Brain microvascular endothelial cell (primary cell): ENCODE results near the gene NCAPD2.

Experiments used
- DNase-seq: peaks from one replicate; pipeline ENCODE4 v3.0.0-alpha.2; 2020
- H3K27ac ChIP-seq: fragments of 250-450 bp; sonication (Bioruptor Pico); 2 replicates; pipeline ENCODE4 v1.5.1; 2020; ENCODE audit warnings: mild to moderate bottlenecking, moderate library complexity
- H3K27me3 ChIP-seq: fragments of 250-450 bp; sonication (Bioruptor Pico); replicated peaks from 2 replicates; pipeline ENCODE4 v1.5.1; 2020; ENCODE audit warnings: mild to moderate bottlenecking
- H3K36me3 ChIP-seq: fragments of 250-450 bp; sonication (Bioruptor Pico); replicated peaks from 2 replicates; pipeline ENCODE4 v1.5.1; 2020; ENCODE audit warnings: mild to moderate bottlenecking
- H3K4me3 ChIP-seq: 2 replicates; pipeline ENCODE4 v1.5.1; 2011; ENCODE audit warnings: low read depth, mild to moderate bottlenecking, control low read depth, low read length, moderate library complexity
- CTCF ChIP-seq: IDR thresholded peaks from 2 replicates; pipeline ENCODE4 v1.5.1; 2011; ENCODE audit warnings: low read depth, mild to moderate bottlenecking, moderate library complexity, low read length, control low read depth, inconsistent platforms; ENCODE audit errors: missing control alignments
- in situ Hi-C: cut with HindIII; loops from 2 replicates; pipeline ENCODE4 v1.10.0; 2017; ENCODE audit warnings: low sequenced_read_pairs, low pct_ligation_motif_present

Gene NCAPD2

DNA sequence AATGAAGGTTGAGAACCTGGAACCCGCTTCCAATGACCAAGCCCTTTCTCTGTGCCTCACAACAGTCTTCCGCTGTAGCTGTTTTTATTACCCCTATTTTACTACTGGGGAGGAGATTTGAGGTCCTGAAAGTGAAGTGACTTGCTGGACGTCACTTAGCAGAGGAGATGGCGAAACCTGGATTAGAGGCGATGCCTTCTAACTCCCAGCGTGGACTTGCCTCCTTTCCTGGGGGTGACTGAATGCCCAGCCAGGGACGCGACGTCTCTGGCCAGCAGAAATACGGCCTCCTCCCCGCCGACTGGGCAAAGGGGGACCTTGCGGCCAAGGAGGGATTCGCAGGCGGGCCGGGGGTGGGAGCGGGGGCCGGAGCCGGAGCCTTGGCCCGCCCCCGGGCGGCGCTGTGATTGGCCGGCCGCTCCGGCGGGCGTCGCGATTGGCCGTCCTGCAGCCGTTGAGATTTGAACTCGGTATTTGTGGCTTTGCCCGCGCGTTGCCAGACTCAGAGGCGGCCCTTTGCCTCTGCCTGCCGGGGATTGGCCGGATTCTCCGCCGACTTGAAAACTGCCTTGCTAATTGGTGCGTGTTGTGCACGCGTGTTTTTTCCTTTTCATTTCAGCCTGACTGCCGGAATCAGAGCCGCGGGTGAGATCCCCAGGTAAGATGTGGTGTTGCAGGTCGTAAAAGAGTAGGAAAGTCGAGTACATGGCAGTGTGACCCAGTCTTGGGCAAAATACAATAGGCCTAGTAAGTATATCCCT, at the start of gene NCAPD2:
Gene NCAPD2, plus strand, starts transcription at position 606 of the 761 bp plus-strand sequence. CDS start 997 bp downstream, outside the sequence.
- DNase-seq: peak; percentile 97
- H3K27ac ChIP-seq: peak within 1 kb of the TSS; percentile 91
- in situ Hi-C loops: no loop called here
- peaks cover 4% of the 10 kb centered on the region for H3K36me3 ChIP-seq
- H3K27me3 ChIP-seq: no peaks in the 10 kb centered on the region
- H3K4me3 ChIP-seq: peak within 1 kb of the TSS; percentile 93
- peak; percentile 19 for TF ChIP-seq CTCF

- Histone ChIP-seq H3K4me3 (no peak within 1 kb of the TSS), H3K36me3 (no peaks in the 10 kb centered on the region), H3K27me3 (no peaks in the 10 kb centered on the region), H3K27ac (no peak within 1 kb of the TSS)
- in situ Hi-C loops: no loop called here
- DNase-seq: no peak
- no peak for TF ChIP-seq CTCF
Observed at GRCh38 chr12:6444704-6445688, 48.9 kb upstream of the NCAPD2 start, which contains the start of gene CD27. Gene CD27 (plus strand): TSS chr12:6444955. CDS start chr12:6445096, 141 bp downstream.

DNA sequence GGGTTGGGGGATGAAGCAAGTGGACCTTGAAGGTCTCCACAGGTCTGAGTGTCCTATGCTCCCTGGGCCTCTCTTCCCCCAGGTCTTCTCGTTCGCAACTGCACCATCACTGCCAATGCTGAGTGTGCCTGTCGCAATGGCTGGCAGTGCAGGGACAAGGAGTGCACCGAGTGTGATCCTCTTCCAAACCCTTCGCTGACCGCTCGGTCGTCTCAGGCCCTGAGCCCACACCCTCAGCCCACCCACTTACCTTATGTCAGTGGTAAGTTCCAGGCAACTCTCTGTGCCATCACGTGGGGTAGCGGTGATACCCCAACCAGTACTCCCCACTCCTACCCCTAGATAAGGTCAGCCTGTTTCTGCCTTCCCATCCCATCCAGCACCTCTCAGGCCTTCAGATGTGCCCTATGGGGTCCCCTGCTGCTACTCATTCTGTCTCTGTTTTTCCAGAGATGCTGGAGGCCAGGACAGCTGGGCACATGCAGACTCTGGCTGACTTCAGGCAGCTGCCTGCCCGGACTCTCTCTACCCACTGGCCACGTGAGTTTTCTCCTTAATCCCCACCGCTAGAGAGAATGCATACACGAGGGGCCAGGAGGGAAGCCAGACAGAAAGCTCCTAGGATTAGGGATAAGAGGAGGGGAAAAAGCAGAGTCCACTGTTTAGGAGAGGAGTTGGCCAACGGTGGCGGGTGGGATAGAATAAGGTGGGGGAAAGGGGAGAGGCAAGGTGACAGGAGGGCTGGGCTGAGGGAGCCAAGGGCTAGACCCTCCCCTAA, 43.6 kb upstream of the NCAPD2 start:
- TF ChIP-seq CTCF: no peak
- Histone ChIP-seq H3K27ac (no peak overlapping the region), H3K4me3 (peak overlapping the region; percentile 70), H3K36me3 (no peaks in the 10 kb centered on the region), H3K27me3 (no peaks in the 10 kb centered on the region)
- in situ Hi-C loops: no loop called here
- no peak for DNase-seq

DNA sequence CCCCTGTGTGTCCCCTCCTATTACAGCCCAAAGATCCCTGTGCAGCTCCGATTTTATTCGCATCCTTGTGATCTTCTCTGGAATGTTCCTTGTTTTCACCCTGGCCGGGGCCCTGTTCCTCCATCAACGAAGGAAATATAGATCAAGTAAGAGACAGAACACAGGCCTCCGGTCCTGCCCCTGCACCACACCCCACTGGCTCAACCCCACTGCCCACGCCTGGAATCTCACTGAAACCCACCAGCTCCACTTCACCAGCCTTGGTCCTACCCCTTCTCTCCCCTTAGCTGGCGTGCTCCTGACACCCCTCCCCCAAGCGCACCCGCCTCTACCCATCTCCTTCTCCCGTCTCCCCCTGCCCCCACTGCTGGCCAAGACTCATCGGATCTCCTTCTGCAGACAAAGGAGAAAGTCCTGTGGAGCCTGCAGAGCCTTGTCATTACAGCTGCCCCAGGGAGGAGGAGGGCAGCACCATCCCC, 43.0 kb upstream of the NCAPD2 start:
- no peaks in the 10 kb centered on the region for H3K27me3 ChIP-seq
- DNase-seq: no peak
- peak overlapping the region; percentile 70 for H3K4me3 ChIP-seq
- H3K27ac ChIP-seq: peak overlapping the region; percentile 85
- no peak for TF ChIP-seq CTCF
- in situ Hi-C loops: no loop called here
- H3K36me3 ChIP-seq: no peaks in the 10 kb centered on the region
